Prostate gland (tissue), 2 donors: ENCODE data around the gene DMRTB1. TPM values are rescaled to one million over a fixed set of nuclear protein-coding genes. Genes with fewer than 3 reads are reported as not detected.

ENCODE experiments used
- DNase-seq: peaks from one replicate; pipeline ENCODE4 v3.0.0-alpha.2; 2019; ENCODE audit warnings: low spot score
- H3K27ac ChIP-seq, 2 donors: fragments of 200-600 bp; sonication (generic); 2 replicates each; pipeline ENCODE4 v1.5.1; 2017 to 2019
- H3K27me3 ChIP-seq: fragments of 200-600 bp; sonication (generic); replicated peaks from 2 replicates; pipeline ENCODE4 v1.5.1; 2019; ENCODE audit not compliant: insufficient read depth
- H3K36me3 ChIP-seq, 2 donors: fragments of 200-600 bp; sonication (generic); 1 replicate in 1 of 2; 2 replicates in 1 of 2; pipeline versions ENCODE4 v1.5.1 to v1.8.1; 2017 to 2019
- H3K4me1 ChIP-seq: fragments of 200-600 bp; sonication (generic); replicated peaks from 2 replicates; pipeline ENCODE4 v1.5.1; 2019
- H3K4me3 ChIP-seq, 2 donors: fragments of 200-600 bp; sonication (generic); 2 replicates each; pipeline ENCODE4 v1.5.1; 2017 to 2019
- H3K9me3 ChIP-seq: fragments of 200-600 bp; sonication (generic); 2 replicates; pipeline ENCODE4 v1.5.1; 2017
- CTCF ChIP-seq, 4 experiments: fragments of 200-600 bp in 2 of 4; fragments of 450-650 bp in 2 of 4; sonication (generic) in 2 of 4; IDR thresholded peaks; 1 replicate in 3 of 4; 2 replicates in 1 of 4; pipeline ENCODE4 v1.5.1; 2016 to 2019; ENCODE audit warnings: antibody characterized with exemption in 4 of 4, mild to moderate bottlenecking in 2 of 4, moderate library complexity in 2 of 4
- POLR2A ChIP-seq: fragments of 450-650 bp; IDR thresholded peaks from one replicate; pipeline ENCODE4 v1.6.1; 2016; ENCODE audit warnings: antibody characterized with exemption, mild to moderate bottlenecking
- POLR2AphosphoS5 ChIP-seq: sonication (generic); formaldehyde crosslinking; IDR thresholded peaks from one replicate; pipeline ENCODE4 v1.6.1; 2017; ENCODE audit warnings: antibody characterized with exemption
- WGBS: methylation state at CpG from one replicate; pipeline ENCODE4 v1.1.5; 2018; 5-methylcytosine and 5-hydroxymethylcytosine counted together
- intact Hi-C: fragments of 100-400 bp; cut with DNase I; formaldehyde crosslinking; loops from one replicate; pipeline ENCODE4 v1.14.2; 2022
- total RNA-seq, 2 donors: library from RNA; depleted of rRNA; stranded (reverse); fragments of >200 nt; gene quantifications; one replicate each; pipeline ENCODE4 v1.1.0, GENCODE V29; 2016

DMRTB1 gene
- total RNA-seq, 2 donors from 2014 or later, result 14.3 TPM; not detected in 1

GRCh38 chr1:53500204-53501064 is 41.2 kb downstream of the DMRTB1 start:
- Histone ChIP-seq H3K27ac (no peak overlapping the region), H3K9me3 (no peaks in the 10 kb centered on the region), H3K4me3 (no peak overlapping the region), H3K4me1 (no peaks in the 10 kb centered on the region), H3K36me3 (no peaks in the 10 kb centered on the region), H3K27me3 (no peaks in the 10 kb centered on the region)
- whole genome bisulfite sequencing, result 68% methylated on average over 34 of the region's 34 CpGs
- TF ChIP-seq POLR2A (no peak), CTCF (IDR thresholded peaks at IDR 0.05) (no peak), POLR2AphosphoS5 (no peak)
- DNase-seq, result no peak
- intact Hi-C loops, result no loop called here

GRCh38 chr1:53501065-53502005 is 42.1 kb downstream of the DMRTB1 start:
- H3K27me3 ChIP-seq, result no peaks in the 10 kb centered on the region
- no peaks in the 10 kb centered on the region for H3K9me3 ChIP-seq
- no peaks in the 10 kb centered on the region for H3K4me1 ChIP-seq
- TF ChIP-seq POLR2AphosphoS5, result no peak
- TF ChIP-seq CTCF (IDR thresholded peaks at IDR 0.05), result no peak
- TF ChIP-seq POLR2A, result no peak
- H3K4me3 ChIP-seq, result no peak overlapping the region
- intact Hi-C loops, result no loop called here
- DNase-seq, result no peak
- H3K27ac ChIP-seq, result no peak overlapping the region
- no peaks in the 10 kb centered on the region for H3K36me3 ChIP-seq
- 65% methylated on average over 20 of the region's 21 CpGs for WGBS

- Histone ChIP-seq H3K27me3 (no peaks in the 10 kb centered on the region), H3K4me1 (no peaks in the 10 kb centered on the region), H3K9me3 (no peaks in the 10 kb centered on the region), H3K4me3 (no peak overlapping the region), H3K36me3 (no peaks in the 10 kb centered on the region), H3K27ac (no peak overlapping the region)
- 72% methylated on average over 7 of the region's 7 CpGs for WGBS
- no peak for TF ChIP-seq CTCF (IDR thresholded peaks at IDR 0.05)
- TF ChIP-seq POLR2A, result no peak
- no peak for TF ChIP-seq POLR2AphosphoS5
- intact Hi-C loops, result no loop called here
- DNase-seq, result no peak
These were observed 43.6 kb downstream of the DMRTB1 start for GRCh38 chr1:53502641-53503432.

GRCh38 chr1:53503433-53504217 is 44.4 kb downstream of the DMRTB1 start:
- WGBS, result 75% methylated on average over 27 of the region's 27 CpGs
- H3K27ac ChIP-seq, result no peak overlapping the region
- intact Hi-C loops, result no loop called here

More at GRCh38 chr1:53503433-53504217, 44.4 kb downstream of the DMRTB1 start:
- H3K36me3 ChIP-seq, result no peaks in the 10 kb centered on the region
- no peak overlapping the region for H3K4me3 ChIP-seq
- no peaks in the 10 kb centered on the region for H3K9me3 ChIP-seq
- TF ChIP-seq POLR2AphosphoS5 (no peak), CTCF (IDR thresholded peaks at IDR 0.05) (no peak), POLR2A (no peak)
- no peak for DNase-seq
- H3K4me1 ChIP-seq, result no peaks in the 10 kb centered on the region
- no peaks in the 10 kb centered on the region for H3K27me3 ChIP-seq
